ENCODE data around the gene SHB.

- TF ChIP-seq, protein P1, sequence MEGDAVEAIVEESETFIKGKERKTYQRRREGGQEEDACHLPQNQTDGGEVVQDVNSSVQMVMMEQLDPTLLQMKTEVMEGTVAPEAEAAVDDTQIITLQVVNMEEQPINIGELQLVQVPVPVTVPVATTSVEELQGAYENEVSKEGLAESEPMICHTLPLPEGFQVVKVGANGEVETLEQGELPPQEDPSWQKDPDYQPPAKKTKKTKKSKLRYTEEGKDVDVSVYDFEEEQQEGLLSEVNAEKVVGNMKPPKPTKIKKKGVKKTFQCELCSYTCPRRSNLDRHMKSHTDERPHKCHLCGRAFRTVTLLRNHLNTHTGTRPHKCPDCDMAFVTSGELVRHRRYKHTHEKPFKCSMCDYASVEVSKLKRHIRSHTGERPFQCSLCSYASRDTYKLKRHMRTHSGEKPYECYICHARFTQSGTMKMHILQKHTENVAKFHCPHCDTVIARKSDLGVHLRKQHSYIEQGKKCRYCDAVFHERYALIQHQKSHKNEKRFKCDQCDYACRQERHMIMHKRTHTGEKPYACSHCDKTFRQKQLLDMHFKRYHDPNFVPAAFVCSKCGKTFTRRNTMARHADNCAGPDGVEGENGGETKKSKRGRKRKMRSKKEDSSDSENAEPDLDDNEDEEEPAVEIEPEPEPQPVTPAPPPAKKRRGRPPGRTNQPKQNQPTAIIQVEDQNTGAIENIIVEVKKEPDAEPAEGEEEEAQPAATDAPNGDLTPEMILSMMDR (tag by site-specific recombination; IDR thresholded peaks at IDR 0.05): no peak
- TF ChIP-seq HOXC10 (CRISPR knock-in tag; IDR thresholded peaks at IDR 0.05) (no peak), ZNF404 (tag by site-specific recombination; IDR thresholded peaks at IDR 0.05) (no peak), ZNF292 (tag by site-specific recombination; IDR thresholded peaks at IDR 0.05; ENCODE audit: borderline replicate concordance, low read depth) (no peak), ZNF704 (tag by site-specific recombination; IDR thresholded peaks at IDR 0.05) (no peak), TCF7L2 (IDR thresholded peaks at IDR 0.05; ENCODE audit: borderline replicate concordance, low read depth, low read length) (no peak), RBAK (tag by site-specific recombination; IDR thresholded peaks at IDR 0.05) (no peak), ZNF423 (tag by site-specific recombination; IDR thresholded peaks at IDR 0.05) (no peak), TSHZ1 (tag by site-specific recombination; IDR thresholded peaks at IDR 0.05; ENCODE audit: borderline replicate concordance) (no peak), ZNF585B (tag by site-specific recombination; IDR thresholded peaks at IDR 0.05) (no peak), YY1 (tag by site-specific recombination; IDR thresholded peaks at IDR 0.05) (no peak)
- TF ChIP-seq, protein P2, sequence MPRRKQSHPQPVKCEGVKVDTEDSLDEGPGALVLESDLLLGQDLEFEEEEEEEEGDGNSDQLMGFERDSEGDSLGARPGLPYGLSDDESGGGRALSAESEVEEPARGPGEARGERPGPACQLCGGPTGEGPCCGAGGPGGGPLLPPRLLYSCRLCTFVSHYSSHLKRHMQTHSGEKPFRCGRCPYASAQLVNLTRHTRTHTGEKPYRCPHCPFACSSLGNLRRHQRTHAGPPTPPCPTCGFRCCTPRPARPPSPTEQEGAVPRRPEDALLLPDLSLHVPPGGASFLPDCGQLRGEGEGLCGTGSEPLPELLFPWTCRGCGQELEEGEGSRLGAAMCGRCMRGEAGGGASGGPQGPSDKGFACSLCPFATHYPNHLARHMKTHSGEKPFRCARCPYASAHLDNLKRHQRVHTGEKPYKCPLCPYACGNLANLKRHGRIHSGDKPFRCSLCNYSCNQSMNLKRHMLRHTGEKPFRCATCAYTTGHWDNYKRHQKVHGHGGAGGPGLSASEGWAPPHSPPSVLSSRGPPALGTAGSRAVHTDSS (tag by site-specific recombination; IDR thresholded peaks at IDR 0.05): no peak
Measured at GRCh38 chr9:37899041-37899440, 170.0 kb downstream of the SHB start.
